Dedifferentiated amniotic fluid mesenchymal stem cell (primary cell): ENCODE data around the gene ALLC.
"Not testable (repeated sequence)": the region's sequence is repeated elsewhere in the genome, so short reads cannot be mapped to it uniquely, and the experiment has no call there.

Source experiments
- DNase-seq: peaks from one replicate; pipeline ENCODE4 v3.0.0-alpha.2; 2016; ENCODE audit errors: extremely low spot score

The ALLC gene

GRCh38 chr2:3626118-3626811 lies 31.7 kb upstream of the ALLC start:
- no peak for DNase-seq

- no peak for DNase-seq
Measured at GRCh38 chr2:3626812-3627499, 31.0 kb upstream of the ALLC start.

- no peak for DNase-seq
Measured at GRCh38 chr2:3627500-3628100, 30.4 kb upstream of the ALLC start.

GRCh38 chr2:3628241-3628679 lies 29.7 kb upstream of the ALLC start:
- DNase-seq: no peak

- DNase-seq: no peak
Measured at GRCh38 chr2:3628800-3629199, 29.2 kb upstream of the ALLC start.

- no peak for DNase-seq
Measured at GRCh38 chr2:3630631-3631030, 27.4 kb upstream of the ALLC start.

- no peak for DNase-seq
Measured at GRCh38 chr2:3631161-3631850, 26.7 kb upstream of the ALLC start.

- DNase-seq: no peak
Measured at GRCh38 chr2:3631851-3632659, 25.9 kb upstream of the ALLC start.

- DNase-seq: no peak
Measured at GRCh38 chr2:3633089-3633981, 24.7 kb upstream of the ALLC start.

GRCh38 chr2:3633982-3634595 lies 23.9 kb upstream of the ALLC start:
- no peak for DNase-seq

- no peak for DNase-seq
Measured at GRCh38 chr2:3634596-3635121, 23.3 kb upstream of the ALLC start.

- no peak for DNase-seq
Measured at GRCh38 chr2:3635171-3635974, 22.6 kb upstream of the ALLC start.

GRCh38 chr2:3635975-3636327 lies 22.0 kb upstream of the ALLC start:
- not testable (repeated sequence) for DNase-seq

- DNase-seq: no peak
Measured at GRCh38 chr2:3636586-3637310, 21.3 kb upstream of the ALLC start.

GRCh38 chr2:3637311-3637675 lies 20.7 kb upstream of the ALLC start:
- DNase-seq: no peak

- no peak for DNase-seq
Measured at GRCh38 chr2:3637692-3638455, 20.1 kb upstream of the ALLC start.

- no peak for DNase-seq
Measured at GRCh38 chr2:3638456-3638810, 19.6 kb upstream of the ALLC start.
